MM.1S (cell line): ENCODE data around the gene CHKB.

ENCODE experiments used
- DNase-seq: peaks from one replicate; pipeline ENCODE4 v3.0.0-alpha.2; 2015
- H2AFZ ChIP-seq: fragments of 300-600 bp; sonication (generic); 2 replicates; pipeline ENCODE4 v1.6.0; 2016; ENCODE audit warnings: antibody characterized with exemption, low read length
- H3F3A ChIP-seq: fragments of 300-600 bp; sonication (generic); 2 replicates; pipeline ENCODE4 v1.6.1; 2016; ENCODE audit warnings: mild to moderate bottlenecking, antibody characterized with exemption, low read length, moderate library complexity, mixed read lengths; ENCODE audit not compliant: insufficient read depth
- H3K27ac ChIP-seq: fragments of 300-600 bp; sonication (generic); 2 replicates; pipeline ENCODE4 v1.5.1; 2016; ENCODE audit warnings: mild to moderate bottlenecking, low read length
- H3K27me3 ChIP-seq: fragments of 300-600 bp; sonication (generic); replicated peaks from 2 replicates; pipeline ENCODE4 v1.6.0; 2016; ENCODE audit warnings: low read length; ENCODE audit not compliant: insufficient read depth
- H3K36me3 ChIP-seq: fragments of 300-600 bp; sonication (generic); replicated peaks from 2 replicates; pipeline ENCODE4 v1.6.1; 2016; ENCODE audit warnings: mild to moderate bottlenecking, low read length, mixed read lengths; ENCODE audit not compliant: insufficient read depth
- H3K4me1 ChIP-seq: fragments of 300-600 bp; sonication (generic); 2 replicates; pipeline ENCODE4 v1.6.1; 2016; ENCODE audit warnings: low read length, mixed read lengths
- H3K4me2 ChIP-seq: fragments of 300-600 bp; sonication (generic); 2 replicates; pipeline ENCODE4 v1.6.0; 2016; ENCODE audit warnings: low read depth, low read length
- H3K4me3 ChIP-seq: fragments of 300-600 bp; sonication (generic); 2 replicates; pipeline ENCODE4 v1.5.1; 2016; ENCODE audit warnings: low read length, mixed read lengths
- H3K79me2 ChIP-seq: fragments of 300-600 bp; sonication (generic); 2 replicates; pipeline ENCODE4 v1.6.1; 2016; ENCODE audit warnings: mixed run types, low read length, mixed read lengths
- H3K9ac ChIP-seq: fragments of 300-600 bp; sonication (generic); 2 replicates; pipeline ENCODE4 v1.6.1; 2016; ENCODE audit warnings: low read length, mixed read lengths
- H3K9me2 ChIP-seq: fragments of 300-600 bp; sonication (generic); replicated peaks from 2 replicates; pipeline ENCODE4 v1.6.1; 2016; ENCODE audit warnings: mild to moderate bottlenecking, low read length, mixed read lengths; ENCODE audit not compliant: insufficient read depth
- H3K9me3 ChIP-seq: fragments of 300-600 bp; sonication (generic); replicated peaks from 2 replicates; pipeline ENCODE4 v1.6.1; 2016; ENCODE audit warnings: mild to moderate bottlenecking, low read length, mixed read lengths; ENCODE audit not compliant: insufficient read depth
- H4K20me1 ChIP-seq: fragments of 300-600 bp; sonication (generic); 2 replicates; pipeline ENCODE4 v1.6.1; 2016; ENCODE audit warnings: mild to moderate bottlenecking, low read length, moderate library complexity, mixed read lengths; ENCODE audit not compliant: insufficient read depth
- CTCF ChIP-seq: fragments of 300-600 bp; sonication (generic); IDR thresholded peaks from 2 replicates; pipeline ENCODE4 v1.5.1; 2016; ENCODE audit warnings: antibody characterized with exemption, low read length, mixed read lengths
- EZH2 ChIP-seq: fragments of 300-600 bp; sonication (generic); optimal IDR thresholded peaks from 2 replicates; pipeline ENCODE3; 2017; ENCODE audit warnings: low read depth, mild to moderate bottlenecking, antibody characterized with exemption, low read length, mixed read lengths
- EZH2phosphoT487 ChIP-seq: fragments of 300-600 bp; sonication (generic); IDR thresholded peaks from 2 replicates; pipeline ENCODE4 v1.6.1; 2018; ENCODE audit warnings: antibody characterized with exemption, low read length

The CHKB gene

DNA sequence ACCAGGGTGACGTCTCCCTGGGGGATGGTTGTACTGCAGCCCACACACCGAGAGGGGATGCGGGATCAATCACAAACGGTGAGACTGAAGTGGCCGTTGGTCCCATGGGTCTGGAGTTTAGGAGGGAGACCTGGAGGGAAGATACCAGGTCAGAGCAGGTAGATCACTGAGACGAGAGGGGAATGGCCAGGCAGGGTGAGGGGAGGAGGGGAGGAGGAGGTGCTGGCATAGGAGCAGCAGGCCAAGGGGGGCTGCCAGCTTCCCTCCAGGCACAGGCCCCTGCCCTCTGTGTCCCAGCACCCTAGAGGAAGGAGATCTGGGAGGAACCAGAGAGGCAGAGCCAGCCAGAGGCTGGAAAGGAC is 25.0 kb upstream of the CHKB start:
- no peak overlapping the region for H3K27ac ChIP-seq
- peaks cover 92% of the 10 kb centered on the region for H3K27me3 ChIP-seq
- TF ChIP-seq EZH2 (no peak), CTCF (no peak), EZH2phosphoT487 (no peak)
- H3K9me2 ChIP-seq = no peaks in the 10 kb centered on the region
- H3K79me2 ChIP-seq = no peaks in the 10 kb centered on the region
- H3K9me3 ChIP-seq = no peaks in the 10 kb centered on the region
- H2AFZ ChIP-seq = no peak overlapping the region
- H3K9ac ChIP-seq = no peak overlapping the region
- no peaks in the 10 kb centered on the region for H3K4me1 ChIP-seq
- no peaks in the 10 kb centered on the region for H3K36me3 ChIP-seq
- no peak overlapping the region for H3K4me2 ChIP-seq
- H3F3A ChIP-seq = no peaks in the 10 kb centered on the region
- H4K20me1 ChIP-seq = no peaks in the 10 kb centered on the region
- no peak overlapping the region for H3K4me3 ChIP-seq
- no peak for DNase-seq

DNA sequence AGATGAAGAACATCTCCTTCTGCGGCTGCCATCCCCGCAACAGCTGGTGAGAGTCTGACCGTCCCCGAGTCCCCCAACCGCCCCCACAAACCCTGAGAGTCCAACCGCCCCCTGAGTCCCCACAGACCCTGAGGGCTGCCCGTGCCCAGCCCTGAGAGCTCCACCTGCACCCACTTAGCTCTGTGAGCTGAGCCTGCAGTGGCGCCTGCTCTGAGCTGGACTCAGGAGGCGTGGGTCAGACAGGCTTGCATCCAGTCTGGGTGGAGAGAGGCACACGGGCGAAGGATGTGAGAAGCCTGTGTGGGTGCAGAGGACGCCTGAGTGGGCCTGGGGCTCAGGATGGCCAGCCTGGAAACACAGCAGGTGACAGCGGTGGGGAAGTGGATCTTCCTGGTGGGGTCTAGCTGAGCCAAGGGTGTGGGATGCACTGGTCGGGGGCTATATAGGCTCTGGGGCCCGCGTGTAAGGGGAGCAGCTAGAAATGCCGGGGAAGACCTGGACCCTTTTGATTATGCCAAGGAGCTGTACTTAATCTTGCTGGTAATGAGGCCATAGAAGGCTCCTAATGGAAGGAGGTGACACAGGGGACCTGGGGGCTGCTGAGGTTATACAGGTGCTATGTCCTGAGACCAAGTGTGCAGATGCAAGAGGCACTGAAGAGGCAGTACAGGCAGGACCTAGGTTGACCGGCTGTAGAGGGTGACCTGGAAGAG is 24.5 kb upstream of the CHKB start:
- peaks cover 93% of the 10 kb centered on the region for H3K27me3 ChIP-seq
- H3K9ac ChIP-seq = no peak overlapping the region
- H3K79me2 ChIP-seq = no peaks in the 10 kb centered on the region
- no peaks in the 10 kb centered on the region for H3K9me2 ChIP-seq
- H4K20me1 ChIP-seq = no peaks in the 10 kb centered on the region
- no peak overlapping the region for H2AFZ ChIP-seq
- TF ChIP-seq EZH2 (no peak), EZH2phosphoT487 (no peak), CTCF (no peak)
- no peaks in the 10 kb centered on the region for H3K4me1 ChIP-seq
- H3K9me3 ChIP-seq = no peaks in the 10 kb centered on the region
- no peak overlapping the region for H3K4me3 ChIP-seq
- H3K36me3 ChIP-seq = no peaks in the 10 kb centered on the region
- no peak overlapping the region for H3K27ac ChIP-seq
- H3F3A ChIP-seq = no peaks in the 10 kb centered on the region
- H3K4me2 ChIP-seq = no peak overlapping the region
- no peak for DNase-seq

DNA sequence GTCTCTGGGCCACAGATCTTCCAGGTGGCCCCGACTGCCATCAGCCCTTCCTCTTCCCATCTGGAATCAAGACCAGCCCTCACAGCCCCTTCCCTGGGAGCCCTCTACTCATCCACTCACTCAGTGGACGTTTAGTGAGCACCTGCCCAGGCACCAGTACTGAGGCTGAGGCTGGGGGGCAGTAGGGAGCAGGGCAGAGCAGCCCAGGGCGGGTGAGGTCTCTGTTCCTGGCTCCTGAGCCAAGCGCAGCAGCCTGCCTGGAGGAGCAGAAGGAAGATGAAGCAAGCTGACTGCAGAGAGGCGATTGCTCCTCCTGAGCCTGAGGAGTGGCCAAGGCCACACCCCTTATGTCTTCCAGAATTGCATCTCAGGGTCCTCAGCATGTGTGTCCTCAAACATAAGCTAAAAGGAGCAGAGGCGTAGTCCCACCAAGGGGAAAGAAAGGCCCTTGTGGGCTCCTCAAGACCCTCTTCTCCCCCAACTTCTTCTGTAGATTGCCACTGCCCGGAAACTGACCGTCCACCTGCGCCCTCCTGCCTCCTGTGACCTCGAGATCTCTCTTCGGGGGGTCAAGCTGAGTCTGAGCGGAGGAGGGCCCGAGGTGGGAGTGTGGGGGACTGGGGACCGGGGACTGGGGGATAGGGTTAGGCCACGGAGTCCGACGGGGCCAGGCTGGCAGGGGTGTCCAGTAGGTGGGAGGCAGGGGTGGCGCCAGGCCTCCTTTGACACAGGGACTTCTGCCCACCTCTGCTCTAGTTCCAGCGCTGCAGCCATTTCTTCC is 23.7 kb upstream of the CHKB start:
- peaks cover 93% of the 10 kb centered on the region for H3K27me3 ChIP-seq

More for the DNA sequence above, 23.7 kb upstream of the CHKB start:
- Histone ChIP-seq H3K27ac (no peak overlapping the region), H3K4me3 (no peak overlapping the region), H3K79me2 (no peaks in the 10 kb centered on the region), H4K20me1 (no peaks in the 10 kb centered on the region), H3K4me1 (no peaks in the 10 kb centered on the region), H3K9me3 (no peaks in the 10 kb centered on the region), H3K9me2 (no peaks in the 10 kb centered on the region), H2AFZ (no peak overlapping the region), H3K4me2 (no peak overlapping the region), H3K9ac (no peak overlapping the region), H3K36me3 (no peaks in the 10 kb centered on the region), H3F3A (no peaks in the 10 kb centered on the region)
- DNase-seq = no peak
- TF ChIP-seq EZH2phosphoT487 (no peak), EZH2 (no peak), CTCF (peak; percentile 13; the same call in 1 of the 2 replicates)
